LNCaP clone FGC (cell line): Measurements from ENCODE around the gene PSMA1.

Experiments
- DNase-seq: peaks from one replicate; pipeline ENCODE4 v3.0.0-alpha.2; 2011; ENCODE audit warnings: low read depth
- H3K4me3 ChIP-seq: 2 replicates; pipeline ENCODE4 v1.5.1; 2011; ENCODE audit warnings: mild to moderate bottlenecking, low read depth, low read length, control low read depth
- TF ChIP-seq, protein P1 (sequence below): IDR thresholded peaks from 2 replicates; pipeline ENCODE4 v1.5.1; 2012; ENCODE audit warnings: mild to moderate bottlenecking; ENCODE audit not compliant: control insufficient read depth, insufficient read depth; ENCODE audit errors: extremely low read depth

The PSMA1 gene

DNA sequence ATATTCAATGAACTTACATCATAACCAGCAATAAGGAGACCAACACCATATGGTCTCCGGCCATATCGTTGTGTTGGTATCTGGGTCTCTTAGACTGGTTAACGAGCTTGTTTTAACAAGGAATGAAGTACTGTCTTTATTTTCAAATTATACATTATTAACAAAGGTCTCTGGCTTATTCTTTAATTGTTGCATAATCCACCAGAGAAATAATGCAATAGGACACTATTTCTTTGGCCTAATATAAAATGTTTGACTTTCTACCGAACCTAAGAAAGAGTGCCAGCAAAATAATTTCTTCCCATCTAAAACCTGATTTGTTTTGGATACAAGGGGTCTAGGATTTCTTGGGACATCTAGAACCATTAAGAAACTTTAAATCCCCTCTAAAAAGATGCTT, 6.4 kb downstream of the PSMA1 start:
- TF ChIP-seq, protein P1, sequence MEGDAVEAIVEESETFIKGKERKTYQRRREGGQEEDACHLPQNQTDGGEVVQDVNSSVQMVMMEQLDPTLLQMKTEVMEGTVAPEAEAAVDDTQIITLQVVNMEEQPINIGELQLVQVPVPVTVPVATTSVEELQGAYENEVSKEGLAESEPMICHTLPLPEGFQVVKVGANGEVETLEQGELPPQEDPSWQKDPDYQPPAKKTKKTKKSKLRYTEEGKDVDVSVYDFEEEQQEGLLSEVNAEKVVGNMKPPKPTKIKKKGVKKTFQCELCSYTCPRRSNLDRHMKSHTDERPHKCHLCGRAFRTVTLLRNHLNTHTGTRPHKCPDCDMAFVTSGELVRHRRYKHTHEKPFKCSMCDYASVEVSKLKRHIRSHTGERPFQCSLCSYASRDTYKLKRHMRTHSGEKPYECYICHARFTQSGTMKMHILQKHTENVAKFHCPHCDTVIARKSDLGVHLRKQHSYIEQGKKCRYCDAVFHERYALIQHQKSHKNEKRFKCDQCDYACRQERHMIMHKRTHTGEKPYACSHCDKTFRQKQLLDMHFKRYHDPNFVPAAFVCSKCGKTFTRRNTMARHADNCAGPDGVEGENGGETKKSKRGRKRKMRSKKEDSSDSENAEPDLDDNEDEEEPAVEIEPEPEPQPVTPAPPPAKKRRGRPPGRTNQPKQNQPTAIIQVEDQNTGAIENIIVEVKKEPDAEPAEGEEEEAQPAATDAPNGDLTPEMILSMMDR, result no peak
- DNase-seq, result no peak
- no peak overlapping the region for H3K4me3 ChIP-seq

DNA sequence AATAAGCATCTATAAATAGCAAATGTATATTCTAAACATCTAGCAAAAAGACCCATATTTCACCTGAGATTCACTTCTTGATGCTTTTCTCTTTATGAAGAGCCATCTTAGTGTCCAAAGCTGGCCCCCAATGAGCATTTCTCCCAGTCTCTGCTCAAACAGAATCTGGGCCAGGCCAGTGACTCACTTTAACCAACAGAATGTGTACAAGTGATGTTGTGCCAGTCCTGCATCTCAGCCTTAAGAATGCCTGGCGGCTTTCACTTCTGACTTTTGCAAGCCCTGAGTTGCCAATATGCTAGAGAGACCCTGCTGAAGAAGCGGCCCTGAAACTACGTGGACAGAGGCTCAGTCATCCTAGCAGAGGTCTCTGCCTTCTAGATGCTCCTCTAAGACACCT, 13.7 kb downstream of the PSMA1 start:
- TF ChIP-seq, protein P1, result no peak
- no peak for DNase-seq
- H3K4me3 ChIP-seq, result no peak overlapping the region

DNA sequence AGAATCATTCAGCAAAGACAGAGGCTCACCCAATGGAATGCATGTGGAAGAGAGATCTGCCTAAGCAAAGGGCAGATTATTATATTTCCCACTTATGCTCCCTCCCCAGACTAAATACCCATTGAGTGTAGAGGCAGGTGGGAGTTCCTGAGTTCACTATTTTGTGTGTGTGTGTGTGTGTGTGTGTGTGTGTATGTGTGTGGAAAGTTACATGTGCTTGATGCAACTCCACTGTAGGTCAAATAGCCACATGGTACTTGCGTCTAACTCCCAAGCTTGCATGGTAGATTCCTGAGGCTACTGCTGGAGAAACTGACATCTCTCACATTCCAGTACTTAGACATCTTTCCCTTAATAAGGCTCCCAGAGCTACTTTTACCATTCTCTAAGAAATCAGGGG, 17.2 kb downstream of the PSMA1 start:
- no peak for DNase-seq
- H3K4me3 ChIP-seq, result no peak overlapping the region
- TF ChIP-seq, protein P1, result no peak

DNA sequence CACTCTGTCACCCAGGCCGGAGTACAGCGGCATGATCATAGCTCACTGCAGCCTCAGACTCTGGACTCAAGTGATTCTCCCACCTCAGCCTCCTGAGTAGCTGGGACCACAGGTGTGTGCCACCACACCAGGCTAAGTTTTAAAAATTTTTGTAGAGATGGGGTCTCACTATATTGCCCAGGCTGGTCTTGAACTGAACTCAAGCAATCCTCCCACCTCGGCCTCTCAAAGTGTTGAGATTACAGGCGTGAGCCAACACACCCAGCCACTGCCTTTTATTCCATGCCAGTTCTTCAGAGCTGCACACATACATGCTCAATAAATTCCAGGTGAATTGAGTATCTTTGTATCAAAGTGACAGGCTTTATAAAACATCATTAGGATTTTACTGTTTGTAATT, 18.1 kb downstream of the PSMA1 start:
- TF ChIP-seq, protein P1, result no peak
- DNase-seq, result no peak
- H3K4me3 ChIP-seq, result no peak overlapping the region

DNA sequence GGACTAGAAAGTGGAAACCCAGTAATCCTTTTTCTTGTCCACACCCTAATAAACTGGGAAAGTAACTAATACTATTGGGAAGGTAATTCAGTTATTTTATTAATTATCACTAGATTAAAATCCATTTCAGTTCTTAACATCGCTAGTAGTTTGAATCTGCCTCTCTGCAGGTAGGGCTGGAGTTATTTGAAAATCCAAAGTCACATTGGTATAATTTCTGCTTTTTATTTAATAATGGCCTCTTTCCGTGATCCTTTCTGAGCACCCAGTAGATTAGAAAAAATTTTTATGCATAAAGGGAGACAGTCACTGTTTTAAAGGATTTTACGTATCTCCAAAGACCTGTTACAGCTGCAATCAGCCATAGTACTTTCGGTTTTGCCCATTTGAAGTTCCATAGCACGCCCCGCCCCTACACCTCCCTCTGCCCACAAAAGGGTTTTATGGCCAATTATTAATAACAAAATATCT, 20.0 kb downstream of the PSMA1 start:
- no peak for DNase-seq
- H3K4me3 ChIP-seq, result peak overlapping the region; percentile 71
- TF ChIP-seq, protein P1, result no peak

DNA sequence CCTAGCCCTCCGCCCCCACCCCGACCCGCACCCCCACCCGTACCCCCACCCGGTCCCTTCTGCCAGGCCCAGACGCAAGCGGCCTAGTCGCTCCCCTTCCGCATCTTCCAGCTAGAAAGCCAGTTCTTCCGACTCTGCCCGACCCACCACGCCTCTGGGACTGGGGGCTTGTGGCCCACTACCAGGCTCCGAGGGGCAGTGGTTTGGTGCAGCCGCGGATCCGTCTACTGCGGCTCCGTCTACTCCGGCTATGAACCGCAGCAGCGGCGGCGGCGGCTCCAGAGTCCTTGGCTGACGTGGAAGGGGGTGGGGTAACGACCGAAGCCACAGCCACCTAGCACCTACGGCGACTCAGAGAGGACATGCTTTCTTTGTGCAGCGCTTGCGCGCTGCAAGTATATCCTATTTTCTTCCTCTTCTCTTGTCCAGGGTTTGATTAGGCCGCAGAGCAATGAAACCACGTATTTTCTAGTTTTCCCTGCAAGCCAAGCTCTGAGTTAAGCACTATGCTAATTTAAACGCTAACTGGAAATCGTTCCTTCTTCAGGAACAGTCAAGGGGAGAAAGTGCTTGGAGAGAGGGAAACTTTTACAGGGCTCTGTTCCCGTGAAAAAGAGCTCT, 20.5 kb downstream of the PSMA1 start, which contains the start of gene COPB1:
Gene COPB1, minus strand, starts transcription at position 252 of the 621 bp plus-strand sequence. CDS start 883 bp downstream, outside the sequence.
- DNase-seq, result peak; percentile 87
- H3K4me3 ChIP-seq, result peak within 1 kb of the TSS; percentile 71
- TF ChIP-seq, protein P1, result no peak

DNA sequence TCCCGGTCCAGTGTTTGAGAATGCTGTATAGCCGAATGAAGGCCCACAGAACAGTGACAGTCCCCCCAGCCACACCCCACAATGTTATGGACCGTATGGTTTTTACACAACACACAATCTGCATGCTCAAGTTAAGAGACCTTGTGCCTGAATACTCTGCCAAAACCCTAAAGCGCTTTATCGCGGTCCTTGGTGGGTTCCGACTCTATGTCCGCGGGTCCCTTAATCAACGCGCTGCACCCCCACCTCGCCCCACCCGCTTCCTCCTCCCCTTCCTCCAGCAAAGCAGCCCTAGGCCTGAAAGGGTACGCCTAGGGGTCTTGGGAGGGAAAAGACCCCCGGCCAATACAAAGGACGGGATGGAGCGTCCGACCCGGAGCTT, 21.0 kb downstream of the PSMA1 start:
- no peak for DNase-seq
- TF ChIP-seq, protein P1, result no peak
- peak overlapping the region; percentile 71 for H3K4me3 ChIP-seq
